GM19351 (cell line): ENCODE results near the gene MARCHF7.
"Not testable (repeated sequence)": the region's sequence is repeated elsewhere in the genome, so short reads cannot be mapped to it uniquely, and the experiment has no call there.

Source experiments
- ATAC-seq: cut with Tn5 transposase; IDR thresholded peaks from one replicate; pipeline ENCODE4 v1.9.1; 2021; ENCODE audit warnings: mild to moderate bottlenecking, moderate library complexity; ENCODE audit not compliant: unreplicated experiment

MARCHF7 gene

GRCh38 chr2:159716409-159716808 is 4.1 kb downstream of the MARCHF7 start:
- ATAC-seq, result not testable (repeated sequence)

DNA sequence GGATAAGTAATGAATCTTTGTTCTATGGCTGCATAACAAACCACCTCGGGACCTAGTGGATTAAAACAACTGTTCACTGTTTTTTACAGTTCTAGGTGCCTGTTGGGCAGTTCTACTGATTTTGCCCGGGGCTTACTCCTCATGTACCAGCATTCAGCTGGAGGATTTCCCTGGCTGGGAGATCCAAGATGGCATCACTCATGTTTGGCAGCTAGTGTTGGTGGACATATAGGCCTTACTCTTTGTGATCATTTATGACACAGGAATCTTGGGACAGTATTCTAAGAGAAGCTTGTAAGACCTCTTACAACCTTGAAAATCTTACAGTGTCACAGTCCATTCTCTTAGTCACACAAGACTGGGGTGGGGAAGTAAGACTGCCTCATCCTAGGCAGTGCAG is 4.6 kb downstream of the MARCHF7 start:
- ATAC-seq, result no peak

GRCh38 chr2:159720676-159721075 is 8.4 kb downstream of the MARCHF7 start:
- ATAC-seq, result no peak

DNA sequence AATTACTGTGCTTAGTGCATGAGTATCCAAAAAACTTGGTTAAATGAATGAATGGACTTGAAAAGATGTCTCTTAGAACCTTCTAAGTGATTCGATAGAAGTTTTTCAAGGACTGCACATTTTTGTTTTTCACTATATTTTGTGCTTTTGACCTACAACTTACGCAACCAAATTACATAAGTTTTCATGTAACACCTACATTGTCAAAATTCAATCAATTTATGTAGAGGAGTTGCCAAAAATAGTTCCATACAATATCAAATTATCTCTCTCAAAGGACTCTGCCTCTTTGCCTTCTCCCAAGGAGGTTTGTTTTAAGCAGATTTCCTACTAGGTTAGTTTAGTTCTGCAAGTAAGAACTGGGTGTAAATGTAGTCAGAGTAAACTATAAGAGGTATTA is 10.3 kb downstream of the MARCHF7 start:
- ATAC-seq, result no peak

- not testable (repeated sequence) for ATAC-seq
These were observed 12.7 kb downstream of the MARCHF7 start for GRCh38 chr2:159724795-159725572.

DNA sequence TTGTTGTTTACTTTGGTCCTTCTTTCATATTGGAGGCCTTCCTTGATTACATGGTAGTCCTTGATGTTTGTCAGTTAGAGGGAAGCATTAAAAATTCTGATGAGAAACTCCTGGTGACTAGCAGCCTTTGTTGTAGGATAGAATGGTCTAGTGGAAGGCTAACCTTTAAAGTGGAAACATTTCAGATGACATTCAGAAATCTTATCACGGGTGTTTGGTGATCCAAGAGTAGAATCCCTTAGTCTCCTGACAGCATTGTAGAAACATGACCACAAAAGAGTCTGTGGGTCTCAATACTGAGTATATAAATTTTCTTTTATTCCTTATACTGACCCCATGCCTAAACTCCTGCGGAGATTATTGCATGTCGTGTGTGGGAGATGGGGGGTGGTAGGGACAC is 13.4 kb downstream of the MARCHF7 start:
- no peak for ATAC-seq

GRCh38 chr2:159728629-159729028 is 16.3 kb downstream of the MARCHF7 start:
- no peak for ATAC-seq

DNA sequence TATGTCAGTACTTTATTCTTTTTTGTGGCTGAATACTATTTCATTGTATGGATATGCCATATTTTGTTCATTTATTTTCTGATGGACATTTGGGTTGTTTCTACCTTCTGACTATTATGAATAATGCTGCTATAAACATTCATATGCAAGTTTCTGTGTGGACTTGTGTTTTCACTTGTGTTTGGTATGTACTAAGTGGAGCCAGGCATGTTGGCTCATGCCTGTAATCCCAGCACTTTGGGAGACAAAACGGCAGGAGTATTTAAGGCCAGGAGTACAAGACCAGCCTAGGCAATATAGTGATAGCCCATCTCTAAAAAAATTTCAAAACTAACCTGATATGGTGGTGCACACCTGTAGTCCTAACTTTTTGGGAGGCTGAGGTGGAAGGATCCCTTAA is 23.3 kb downstream of the MARCHF7 start:
- ATAC-seq, result no peak

DNA sequence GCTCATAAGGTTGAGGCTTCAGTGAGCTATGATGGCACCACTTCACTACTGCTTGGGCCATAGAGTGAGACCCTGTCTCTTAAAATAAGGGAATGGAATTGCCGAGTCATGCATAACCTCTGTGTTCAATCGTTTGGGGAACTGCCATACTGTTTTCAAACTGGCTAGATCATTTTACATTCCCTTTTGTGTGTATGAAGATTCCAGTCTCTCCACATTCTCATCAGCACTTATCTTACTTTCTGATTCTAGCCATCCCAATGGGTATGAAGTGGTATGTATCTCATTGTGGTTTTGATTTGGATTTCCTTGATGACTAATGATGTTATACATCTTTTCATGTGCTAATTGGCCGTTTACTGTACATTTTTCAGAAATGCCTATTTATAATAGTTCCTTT is 23.7 kb downstream of the MARCHF7 start:
- no peak for ATAC-seq

DNA sequence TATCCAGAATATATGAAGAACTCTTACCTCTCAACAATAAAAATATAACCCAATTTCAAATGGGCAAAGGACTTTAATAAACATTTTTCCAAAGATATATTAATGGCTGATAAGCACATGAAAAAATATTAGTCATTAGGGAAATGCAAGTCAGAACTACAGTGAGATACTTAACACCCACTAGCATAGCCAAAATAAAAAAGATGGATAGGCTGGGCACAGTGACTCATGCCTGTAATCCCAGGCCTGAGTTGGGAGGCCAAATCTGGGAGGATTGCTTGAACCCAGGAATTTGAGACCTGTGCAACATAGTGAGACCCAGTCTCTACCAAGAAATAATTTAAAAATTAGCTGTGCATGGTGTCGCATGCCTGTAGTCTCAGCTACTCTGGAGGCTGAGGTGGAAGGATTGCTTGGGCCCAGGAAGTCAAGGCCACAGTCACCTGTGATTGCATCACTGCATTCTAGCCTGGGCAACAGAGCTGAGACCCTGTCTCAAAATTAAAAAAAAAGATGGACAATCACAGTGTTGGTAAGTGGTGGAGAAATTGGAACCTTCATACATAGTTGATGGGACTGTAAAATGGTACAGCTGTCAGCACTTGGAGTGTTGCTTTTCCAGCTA is 25.1 kb downstream of the MARCHF7 start:
- no peak for ATAC-seq

DNA sequence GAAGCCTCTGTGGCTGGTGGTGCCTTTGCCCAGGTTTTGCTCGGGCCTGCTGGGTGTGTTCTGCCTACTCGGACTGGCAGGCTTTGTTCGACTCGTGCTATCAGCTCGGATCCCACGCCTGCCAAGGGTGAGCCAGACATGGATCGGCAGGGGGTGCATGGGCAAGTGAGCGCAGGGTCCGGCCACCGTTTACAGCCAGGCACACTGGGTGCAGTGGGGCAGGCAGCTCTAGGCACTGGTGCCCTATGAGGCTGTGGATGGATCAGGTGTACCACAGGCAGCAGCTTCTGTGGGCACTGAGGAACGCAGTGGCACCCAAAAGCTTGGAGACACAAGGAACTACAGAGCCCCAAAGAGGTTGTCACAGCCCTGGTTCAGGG is 25.6 kb downstream of the MARCHF7 start:
- ATAC-seq, result no peak

DNA sequence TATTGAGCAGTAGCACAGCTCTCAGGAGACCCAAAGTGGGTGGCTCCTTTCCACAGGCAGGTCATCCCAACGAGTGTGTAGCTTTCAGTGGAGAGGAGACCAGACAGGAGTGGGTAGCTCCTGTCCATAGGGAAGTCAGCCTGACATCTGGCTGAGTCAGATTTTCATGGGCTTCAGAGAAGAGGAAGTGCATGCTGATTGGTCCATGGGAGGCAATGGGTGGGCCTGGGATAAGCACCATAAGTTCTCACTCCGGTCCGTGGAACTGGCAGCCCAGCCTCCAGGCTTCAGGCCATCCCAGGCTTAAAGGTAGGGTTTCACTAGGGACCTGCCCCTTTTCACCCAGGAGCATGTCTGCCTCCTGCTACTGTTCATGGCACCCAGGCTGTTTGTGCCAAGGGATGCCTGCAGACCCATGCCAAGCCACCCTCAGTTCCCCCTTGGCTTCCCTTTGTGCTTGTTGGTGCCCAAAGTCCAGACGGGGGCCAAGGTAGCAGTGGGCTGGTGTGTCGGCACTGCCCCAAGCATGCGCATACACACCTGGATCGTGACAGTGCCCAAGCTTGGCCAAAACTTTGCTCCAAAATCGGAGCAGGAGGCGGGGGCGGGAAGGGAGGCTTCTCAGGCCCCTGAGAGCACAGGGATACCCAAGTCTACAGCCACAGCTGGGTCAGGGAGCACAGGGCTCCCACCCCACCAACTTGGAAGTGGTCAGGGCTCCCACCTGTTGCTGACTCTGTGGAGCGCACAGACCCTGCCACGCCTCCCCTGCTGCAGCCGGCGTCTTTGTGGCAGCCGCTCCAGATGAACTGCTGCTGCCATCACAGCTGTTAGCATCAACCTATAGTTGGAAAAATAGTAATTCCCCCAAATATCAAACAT is 26.4 kb downstream of the MARCHF7 start:
- ATAC-seq, result no peak

- ATAC-seq, result no peak
These were observed 30.5 kb downstream of the MARCHF7 start for GRCh38 chr2:159742846-159743245.

- no peak for ATAC-seq
These were observed 32.1 kb downstream of the MARCHF7 start for GRCh38 chr2:159744363-159744762.

GRCh38 chr2:159745237-159745636 is 32.9 kb downstream of the MARCHF7 start:
- not testable (repeated sequence) for ATAC-seq

GRCh38 chr2:159748089-159748488 is 35.8 kb downstream of the MARCHF7 start:
- ATAC-seq, result no peak

DNA sequence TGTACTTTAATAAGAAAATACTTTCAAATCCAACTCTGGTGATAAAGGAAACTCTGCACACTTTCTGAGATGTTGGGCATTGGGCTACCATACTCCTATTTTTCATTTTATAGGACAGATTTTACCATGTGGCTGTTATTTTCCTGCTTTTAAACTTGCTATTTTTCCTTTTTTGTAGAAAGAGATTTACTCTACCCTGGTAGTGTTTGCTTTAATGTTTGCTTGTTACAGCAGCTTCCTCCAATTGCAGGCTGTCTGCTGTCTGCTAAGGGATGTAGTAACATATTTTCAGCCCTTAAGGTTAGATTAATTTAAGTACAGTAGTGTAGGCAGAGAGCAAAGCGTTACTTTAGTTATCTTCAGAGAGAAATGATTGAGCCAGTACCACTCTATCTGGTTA is 38.6 kb downstream of the MARCHF7 start:
- ATAC-seq, result no peak

DNA sequence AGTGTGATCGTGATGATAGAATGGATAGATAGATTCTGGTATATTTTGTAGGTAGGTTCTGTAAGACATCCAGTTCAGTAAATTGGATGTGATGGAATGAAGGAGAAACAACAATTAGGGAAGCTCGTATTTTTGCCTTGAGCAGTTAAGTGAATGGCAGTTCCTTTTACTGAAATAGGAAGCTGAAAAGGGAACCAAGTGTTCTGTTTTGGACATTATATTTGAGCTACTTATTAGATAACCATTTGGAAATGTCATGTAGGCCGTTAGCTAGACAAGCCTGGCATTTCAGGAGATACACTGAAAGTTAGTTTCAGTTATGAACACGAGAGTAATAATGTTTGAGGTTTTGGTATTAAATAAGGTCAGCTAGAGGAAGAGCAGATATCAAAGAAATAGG is 41.5 kb downstream of the MARCHF7 start:
- ATAC-seq, result no peak

GRCh38 chr2:159755014-159755413 is 42.7 kb downstream of the MARCHF7 start:
- no peak for ATAC-seq

DNA sequence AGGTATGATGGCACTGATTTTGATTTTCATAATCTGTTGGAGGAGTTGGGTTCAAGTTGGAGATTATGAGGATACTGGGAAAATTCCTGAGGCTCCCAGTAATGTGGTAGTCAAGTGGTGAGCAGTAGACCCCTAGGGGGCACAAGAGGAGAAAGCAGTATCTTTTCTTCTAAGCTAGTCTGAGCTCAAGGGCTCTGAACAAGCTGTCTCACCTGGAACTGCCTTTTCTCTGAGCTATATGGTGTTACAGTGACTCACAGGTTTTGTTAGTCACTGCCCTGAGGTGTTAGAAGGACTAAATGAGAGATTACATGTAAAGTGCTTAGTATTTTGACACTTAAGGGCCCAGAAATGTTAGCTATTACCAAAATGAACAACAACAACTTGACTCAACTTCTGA is 43.5 kb downstream of the MARCHF7 start:
- ATAC-seq, result no peak

GRCh38 chr2:159758239-159758638 is 45.9 kb downstream of the MARCHF7 start:
- no peak for ATAC-seq

- ATAC-seq, result no peak
These were observed 46.4 kb downstream of the MARCHF7 start for GRCh38 chr2:159758686-159759085.
